GM21529 (cell line): ENCODE data around the gene HMGXB4.
"Not testable (repeated sequence)": the region's sequence is repeated elsewhere in the genome, so short reads cannot be mapped to it uniquely, and the experiment has no call there.

Experiments used
- ATAC-seq: cut with Tn5 transposase; IDR thresholded peaks from one replicate; pipeline ENCODE4 v1.9.1; 2021; ENCODE audit not compliant: unreplicated experiment

Gene HMGXB4, protein sequence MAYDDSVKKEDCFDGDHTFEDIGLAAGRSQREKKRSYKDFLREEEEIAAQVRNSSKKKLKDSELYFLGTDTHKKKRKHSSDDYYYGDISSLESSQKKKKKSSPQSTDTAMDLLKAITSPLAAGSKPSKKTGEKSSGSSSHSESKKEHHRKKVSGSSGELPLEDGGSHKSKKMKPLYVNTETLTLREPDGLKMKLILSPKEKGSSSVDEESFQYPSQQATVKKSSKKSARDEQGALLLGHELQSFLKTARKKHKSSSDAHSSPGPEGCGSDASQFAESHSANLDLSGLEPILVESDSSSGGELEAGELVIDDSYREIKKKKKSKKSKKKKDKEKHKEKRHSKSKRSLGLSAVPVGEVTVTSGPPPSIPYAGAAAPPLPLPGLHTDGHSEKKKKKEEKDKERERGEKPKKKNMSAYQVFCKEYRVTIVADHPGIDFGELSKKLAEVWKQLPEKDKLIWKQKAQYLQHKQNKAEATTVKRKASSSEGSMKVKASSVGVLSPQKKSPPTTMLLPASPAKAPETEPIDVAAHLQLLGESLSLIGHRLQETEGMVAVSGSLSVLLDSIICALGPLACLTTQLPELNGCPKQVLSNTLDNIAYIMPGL

DNA sequence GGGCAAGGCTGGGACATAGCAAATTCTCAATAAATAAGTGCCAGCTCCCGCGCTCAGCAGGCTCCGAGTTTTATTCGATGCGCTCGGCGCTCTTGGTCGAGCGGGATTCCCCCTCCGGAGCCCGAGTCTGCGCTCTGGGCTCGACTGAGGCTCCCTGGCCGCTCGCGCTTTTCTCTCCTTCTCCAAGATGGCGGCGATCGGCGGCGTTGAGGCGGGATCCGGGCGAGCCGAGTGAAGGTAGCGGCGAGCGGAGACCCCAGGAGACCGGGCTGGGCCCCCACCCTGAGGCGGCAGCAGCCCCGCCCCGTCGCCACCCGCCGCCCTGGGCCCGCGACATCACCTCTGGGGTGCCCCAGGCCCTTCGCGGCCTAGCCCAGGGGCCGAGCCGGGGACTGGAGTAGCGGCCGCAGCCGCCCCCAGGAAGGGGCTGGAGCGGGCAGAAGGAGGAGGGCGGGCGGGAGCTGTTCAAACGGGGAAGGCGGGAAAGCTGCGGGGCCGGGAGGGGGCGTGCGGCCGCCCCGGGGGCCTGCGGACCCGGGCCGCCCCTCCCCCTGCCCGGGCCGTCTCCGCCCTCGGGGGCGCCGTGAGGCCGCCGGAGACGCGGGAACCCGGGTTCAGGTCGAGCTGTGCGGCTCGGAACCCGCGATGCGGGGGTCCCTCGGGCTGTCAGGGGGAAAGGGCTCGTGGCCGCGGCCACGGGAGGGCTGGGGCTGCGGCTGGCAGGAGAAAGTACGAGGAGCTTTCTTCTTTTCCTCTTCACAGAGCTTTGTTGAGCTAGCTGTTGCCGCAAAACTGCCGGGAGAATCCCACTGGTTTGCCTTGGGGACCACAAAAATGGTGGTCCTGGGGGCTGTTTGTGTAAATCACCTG lies at the start of gene HMGXB4:
Gene HMGXB4 (plus strand): TSS at position 173 of the 870 bp plus-strand sequence. CDS start 4,898 bp downstream, outside the sequence.
- ATAC-seq = peak; percentile 87

- no peak for ATAC-seq
Observed at GRCh38 chr22:35208003-35208402, 49.3 kb upstream of the HMGXB4 start.

GRCh38 chr22:35209203-35209602 lies 48.1 kb upstream of the HMGXB4 start:
- no peak for ATAC-seq

- no peak for ATAC-seq
Observed at GRCh38 chr22:35212009-35212408, 45.3 kb upstream of the HMGXB4 start.

DNA sequence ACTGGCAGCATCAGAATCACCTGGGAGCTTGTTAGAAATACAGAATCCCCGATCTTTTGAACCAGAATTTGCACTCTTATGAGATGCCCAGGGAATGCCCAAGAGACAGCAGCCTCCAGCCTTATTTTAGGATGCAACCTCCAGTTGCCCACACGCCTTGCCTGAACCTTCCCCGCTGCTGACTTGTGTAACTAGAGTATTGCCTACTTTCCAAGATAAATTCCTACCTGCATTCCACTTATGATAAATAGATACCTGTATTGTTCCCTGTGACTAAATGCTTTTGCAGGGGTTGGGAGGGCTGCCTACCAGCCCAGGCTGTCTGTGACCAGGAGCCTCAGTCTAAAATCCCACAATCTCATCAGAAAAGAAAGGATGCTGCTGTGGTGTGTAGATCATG lies 44.3 kb upstream of the HMGXB4 start:
- ATAC-seq = no peak

DNA sequence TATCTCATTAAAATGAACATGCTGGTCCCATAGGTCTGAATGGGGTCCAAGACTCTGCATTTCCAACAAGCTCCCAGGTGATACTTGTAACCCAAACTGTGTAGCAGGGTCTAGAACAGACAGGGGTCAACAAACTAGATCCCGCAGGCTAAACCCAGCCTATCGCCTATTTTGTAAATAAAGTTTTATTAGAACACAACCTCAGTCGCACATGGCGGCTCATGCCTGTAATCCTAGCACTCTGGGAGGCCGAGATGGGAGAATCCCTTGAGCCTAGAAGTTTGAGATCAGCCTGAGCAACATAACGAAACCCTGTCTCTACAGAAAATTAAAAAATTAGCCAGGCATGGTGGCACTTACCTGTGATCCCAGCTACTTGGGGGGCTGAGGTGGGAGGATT lies 42.3 kb upstream of the HMGXB4 start:
- no peak for ATAC-seq

- no peak for ATAC-seq
Observed at GRCh38 chr22:35215993-35216392, 41.3 kb upstream of the HMGXB4 start.

DNA sequence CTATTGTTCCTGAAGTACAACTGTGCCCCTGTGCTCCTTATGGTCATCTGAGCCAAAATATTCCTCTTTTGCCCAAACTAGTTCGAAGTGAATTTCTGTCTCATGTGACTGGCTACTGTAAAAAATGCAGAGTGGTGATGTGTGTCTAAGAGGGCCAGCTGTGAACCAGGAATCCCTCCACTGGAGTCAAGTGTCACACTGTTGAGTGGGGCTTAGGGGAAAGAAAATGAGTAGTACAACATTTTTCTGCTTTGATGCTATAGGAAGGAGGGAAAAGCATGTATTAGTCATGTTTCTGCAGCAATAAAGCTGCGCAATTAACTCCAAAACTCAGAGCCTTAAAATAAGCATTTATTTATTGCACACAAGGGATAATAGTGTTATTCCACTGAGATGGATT lies 39.8 kb upstream of the HMGXB4 start:
- ATAC-seq = no peak

DNA sequence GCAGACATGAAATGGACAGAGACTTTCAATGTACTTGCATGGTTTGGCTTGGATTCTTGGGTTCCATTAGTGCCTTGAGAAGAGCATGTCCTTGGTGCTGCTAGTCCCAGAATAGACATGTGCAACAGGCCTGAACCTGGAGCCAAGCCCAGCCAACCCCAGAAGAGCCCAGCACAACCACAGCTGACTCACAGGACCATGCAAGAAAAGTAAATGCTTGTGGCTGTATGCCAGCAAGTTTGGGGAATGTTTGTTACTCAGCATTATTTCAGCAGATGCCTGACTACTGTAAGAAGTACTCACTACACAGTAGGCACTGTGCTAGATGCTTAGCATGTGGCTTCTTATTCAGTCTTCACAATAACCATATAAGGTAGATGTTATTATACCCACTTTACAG lies 39.2 kb upstream of the HMGXB4 start:
- ATAC-seq = no peak

- no peak for ATAC-seq
Observed at GRCh38 chr22:35219012-35219411, 38.3 kb upstream of the HMGXB4 start.

GRCh38 chr22:35220221-35220620 lies 37.1 kb upstream of the HMGXB4 start:
- no peak for ATAC-seq

DNA sequence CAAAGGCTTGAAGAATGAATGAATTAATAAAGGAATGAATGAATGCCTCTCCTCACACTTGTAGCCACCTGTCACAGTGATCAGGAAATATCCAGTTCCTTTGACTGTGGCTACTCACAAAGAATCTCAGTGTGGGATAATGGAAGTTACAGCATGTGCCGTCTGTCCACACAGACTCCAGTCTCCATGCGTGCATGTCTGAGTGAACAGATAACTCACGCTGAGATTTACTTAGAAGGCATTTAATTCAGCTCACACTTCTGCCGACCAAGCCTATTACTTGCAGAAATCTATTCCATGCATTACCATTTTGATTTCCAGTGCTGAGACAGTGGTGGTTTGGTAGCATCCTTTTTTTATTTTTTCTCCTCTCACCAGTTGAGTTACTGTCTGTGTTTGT lies 32.3 kb upstream of the HMGXB4 start:
- ATAC-seq = no peak

- ATAC-seq = no peak
Observed at GRCh38 chr22:35226958-35227647, 30.2 kb upstream of the HMGXB4 start.

DNA sequence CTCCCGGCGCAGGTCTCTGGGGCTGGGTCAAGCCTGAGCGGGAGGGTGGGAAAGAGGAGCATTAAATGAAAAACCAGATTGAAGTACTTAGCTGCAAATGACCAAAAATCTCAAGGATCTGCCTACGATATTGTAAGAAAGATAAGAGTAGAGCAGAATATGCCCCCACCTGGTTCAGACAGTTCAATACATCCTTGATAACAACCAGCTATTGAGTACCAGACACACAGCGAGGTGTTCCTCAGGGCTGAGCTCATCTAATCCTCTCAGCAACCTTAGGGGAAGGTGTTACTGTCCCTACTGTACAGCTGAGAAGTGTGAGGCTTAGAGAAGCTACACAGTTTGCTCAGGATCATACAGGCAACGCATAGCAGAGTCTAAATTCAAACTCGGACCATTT lies 27.4 kb upstream of the HMGXB4 start:
- no peak for ATAC-seq

DNA sequence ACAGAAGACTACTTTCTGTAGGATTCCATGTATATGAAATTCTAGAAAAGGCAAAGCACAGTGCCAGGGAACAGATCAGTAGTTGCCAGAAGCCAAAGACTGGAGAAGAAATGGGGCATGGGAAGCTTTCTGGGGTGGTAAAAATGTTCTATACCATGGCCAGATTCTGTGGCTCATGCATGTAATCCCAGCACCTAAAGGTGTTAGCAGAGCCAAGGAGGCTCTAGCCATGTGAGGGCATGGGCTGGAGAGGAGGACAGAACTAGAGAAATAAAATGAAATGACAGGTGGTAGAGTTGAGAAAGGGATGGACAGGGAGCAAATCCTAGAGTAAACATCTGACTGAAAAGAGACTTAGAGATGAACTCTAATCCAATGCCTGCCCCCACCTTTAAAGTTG lies 26.9 kb upstream of the HMGXB4 start:
- no peak for ATAC-seq

DNA sequence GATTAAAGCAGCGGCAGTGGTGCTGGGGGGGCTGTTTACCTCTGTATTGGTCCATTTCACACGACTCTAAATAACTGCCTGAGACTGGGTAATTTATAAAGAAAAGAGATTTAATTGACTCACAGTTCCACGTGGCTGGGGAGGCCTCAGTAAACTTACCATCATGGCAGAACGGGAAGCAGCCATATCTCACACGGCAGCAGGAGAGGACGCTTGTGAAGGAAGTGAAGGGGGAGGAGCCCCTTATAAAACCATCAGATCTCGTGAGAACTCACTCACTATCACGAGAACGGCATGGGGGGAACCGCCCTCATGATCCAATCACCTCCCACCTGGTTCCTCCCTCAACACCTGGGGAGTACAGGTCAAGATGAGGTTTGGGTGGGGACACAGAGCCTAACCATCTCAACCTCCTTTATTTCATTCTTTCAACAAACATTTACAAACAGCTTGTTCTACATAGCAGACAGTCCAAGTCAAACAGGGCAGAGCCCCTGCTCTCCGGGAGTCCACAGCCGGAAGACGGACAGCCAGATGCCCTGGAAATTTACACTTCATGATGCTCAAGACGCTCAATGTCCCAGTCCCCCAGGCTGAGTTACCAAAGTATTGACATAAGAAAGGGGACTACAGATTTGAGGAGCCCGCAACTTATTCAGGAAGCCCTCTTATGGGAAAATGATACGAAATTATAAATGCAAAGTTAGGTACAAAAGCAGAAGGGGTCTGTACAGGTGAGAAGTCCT lies 26.3 kb upstream of the HMGXB4 start:
- no peak for ATAC-seq

GRCh38 chr22:35231585-35232084 lies 25.7 kb upstream of the HMGXB4 start:
- no peak for ATAC-seq

GRCh38 chr22:35238749-35239148 lies 18.5 kb upstream of the HMGXB4 start:
- not testable (repeated sequence) for ATAC-seq

- not testable (repeated sequence) for ATAC-seq
Observed at GRCh38 chr22:35244507-35244906, 12.8 kb upstream of the HMGXB4 start.

GRCh38 chr22:35250156-35250555 lies 7.1 kb upstream of the HMGXB4 start:
- ATAC-seq = no peak
